ENCODE results near the gene FOXL2.
"Not testable (repeated sequence)": the region's sequence is repeated elsewhere in the genome, so short reads cannot be mapped to it uniquely, and the experiment has no call there.

FOXL2 gene

DNA sequence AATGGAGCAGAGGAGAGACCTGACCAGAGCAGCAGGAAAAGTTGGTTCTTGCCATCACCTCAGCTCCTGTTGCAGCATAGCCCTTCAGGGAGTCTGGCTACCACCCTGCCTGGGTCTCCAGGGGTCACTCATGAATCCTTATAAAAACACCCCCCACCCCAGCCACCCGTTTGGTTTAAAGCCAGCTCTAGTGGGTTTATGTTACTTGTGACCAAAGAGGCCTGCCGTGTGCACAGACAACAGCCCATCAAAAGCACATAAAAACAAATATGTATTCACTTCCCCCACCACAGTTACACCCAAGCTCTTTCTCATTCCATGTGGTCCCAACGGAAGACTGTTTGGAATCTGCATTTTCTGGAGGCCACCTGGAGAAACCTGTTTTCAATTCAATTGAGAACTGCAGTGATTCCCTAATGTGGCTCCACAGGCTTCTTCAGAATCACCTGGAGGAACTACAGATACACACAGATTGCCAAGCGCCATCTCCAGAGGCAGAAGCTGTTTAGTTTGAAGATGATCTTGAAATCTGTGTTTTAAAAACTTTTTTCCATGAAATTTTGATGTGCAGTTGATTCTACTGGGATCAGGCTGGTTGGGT is 13.8 kb downstream of the FOXL2 start:
- Mint-ChIP-seq H3K9me3 (no peaks in the 10 kb centered on the region), H3K4me1 (peaks cover 6% of the 10 kb centered on the region), H3K4me3 (no peak overlapping the region), H3K27me3 (ENCODE audit: low read depth, poor library complexity) (peaks cover 77% of the 10 kb centered on the region), H3K27ac (no peak overlapping the region), H3K36me3 (ENCODE audit: low read depth) (no peaks in the 10 kb centered on the region)
- TF ChIP-seq, protein P1, sequence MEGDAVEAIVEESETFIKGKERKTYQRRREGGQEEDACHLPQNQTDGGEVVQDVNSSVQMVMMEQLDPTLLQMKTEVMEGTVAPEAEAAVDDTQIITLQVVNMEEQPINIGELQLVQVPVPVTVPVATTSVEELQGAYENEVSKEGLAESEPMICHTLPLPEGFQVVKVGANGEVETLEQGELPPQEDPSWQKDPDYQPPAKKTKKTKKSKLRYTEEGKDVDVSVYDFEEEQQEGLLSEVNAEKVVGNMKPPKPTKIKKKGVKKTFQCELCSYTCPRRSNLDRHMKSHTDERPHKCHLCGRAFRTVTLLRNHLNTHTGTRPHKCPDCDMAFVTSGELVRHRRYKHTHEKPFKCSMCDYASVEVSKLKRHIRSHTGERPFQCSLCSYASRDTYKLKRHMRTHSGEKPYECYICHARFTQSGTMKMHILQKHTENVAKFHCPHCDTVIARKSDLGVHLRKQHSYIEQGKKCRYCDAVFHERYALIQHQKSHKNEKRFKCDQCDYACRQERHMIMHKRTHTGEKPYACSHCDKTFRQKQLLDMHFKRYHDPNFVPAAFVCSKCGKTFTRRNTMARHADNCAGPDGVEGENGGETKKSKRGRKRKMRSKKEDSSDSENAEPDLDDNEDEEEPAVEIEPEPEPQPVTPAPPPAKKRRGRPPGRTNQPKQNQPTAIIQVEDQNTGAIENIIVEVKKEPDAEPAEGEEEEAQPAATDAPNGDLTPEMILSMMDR (IDR thresholded peaks at IDR 0.05) = no peak
- DNase-seq = no peak

DNA sequence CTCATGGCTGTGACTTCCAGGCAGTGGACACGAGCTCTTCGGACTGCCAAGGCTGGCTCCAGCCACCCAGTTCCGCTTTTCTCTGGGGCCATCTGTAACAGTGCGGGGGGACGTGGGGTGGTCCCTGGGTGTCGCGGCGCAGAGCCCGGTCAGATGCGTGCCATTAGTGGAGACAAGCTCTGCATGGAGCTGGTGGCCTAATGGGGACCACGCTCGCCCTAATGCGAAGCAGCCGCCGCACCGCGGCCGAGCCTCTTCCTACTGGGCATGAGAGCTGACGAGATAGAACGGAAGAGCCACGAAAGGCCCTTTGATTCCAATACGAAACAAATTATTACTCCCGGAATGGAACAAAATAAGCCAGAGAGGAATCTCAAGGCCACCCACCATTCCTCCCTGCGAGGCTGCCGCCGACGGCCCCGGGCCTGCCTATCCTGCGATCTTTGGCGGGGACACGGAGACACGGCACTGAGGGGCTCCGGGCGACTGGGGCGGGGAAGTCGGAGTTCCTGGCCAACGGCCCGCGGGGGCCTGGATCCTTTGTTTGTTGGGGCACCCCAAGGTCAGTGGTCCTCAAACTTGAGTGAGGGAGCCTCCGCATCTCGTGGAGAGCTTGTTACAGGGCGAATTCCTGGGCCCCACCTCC is 18.1 kb downstream of the FOXL2 start:
- no peaks in the 10 kb centered on the region for H3K36me3 Mint-ChIP-seq (ENCODE audit: low read depth)
- H3K9me3 Mint-ChIP-seq = no peaks in the 10 kb centered on the region
- no peak overlapping the region for H3K4me3 Mint-ChIP-seq
- H3K4me1 Mint-ChIP-seq = no peaks in the 10 kb centered on the region
- no peak overlapping the region for H3K27ac Mint-ChIP-seq
- TF ChIP-seq, protein P1 (IDR thresholded peaks at IDR 0.05) = no peak
- H3K27me3 Mint-ChIP-seq (ENCODE audit: low read depth, poor library complexity) = peaks cover 48% of the 10 kb centered on the region
- DNase-seq = no peak

DNA sequence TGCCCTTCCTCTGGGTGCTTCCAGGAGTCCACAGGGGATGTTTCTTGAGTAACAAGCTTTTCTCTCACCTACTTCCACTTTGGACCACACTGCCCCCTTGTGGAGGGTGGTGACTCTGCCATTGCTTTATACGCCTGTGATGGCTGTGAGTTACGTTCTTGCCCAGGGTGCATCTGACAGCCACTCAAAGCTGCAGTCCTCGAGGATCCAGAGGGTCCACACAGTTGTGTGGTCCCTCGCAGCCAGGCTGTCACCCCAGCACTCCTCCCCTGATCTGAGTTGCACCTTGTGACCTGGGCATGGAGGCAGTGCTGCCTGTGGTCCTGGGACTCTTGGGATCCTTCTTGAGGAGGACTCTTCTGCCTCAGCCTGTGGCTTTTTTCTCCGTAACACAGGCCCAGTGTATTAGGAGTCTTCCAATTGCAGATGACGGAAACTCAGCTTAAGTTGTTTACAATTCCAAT is 23.4 kb downstream of the FOXL2 start:
- no peaks in the 10 kb centered on the region for H3K4me1 Mint-ChIP-seq
- TF ChIP-seq, protein P1 (IDR thresholded peaks at IDR 0.05) = peak; percentile 89
- H3K27ac Mint-ChIP-seq = no peak overlapping the region
- peak; percentile 90 for DNase-seq
- H3K36me3 Mint-ChIP-seq (ENCODE audit: low read depth) = no peaks in the 10 kb centered on the region
- H3K9me3 Mint-ChIP-seq = no peaks in the 10 kb centered on the region
- H3K4me3 Mint-ChIP-seq = no peak overlapping the region
- H3K27me3 Mint-ChIP-seq (ENCODE audit: low read depth, poor library complexity) = peaks cover 18% of the 10 kb centered on the region

DNA sequence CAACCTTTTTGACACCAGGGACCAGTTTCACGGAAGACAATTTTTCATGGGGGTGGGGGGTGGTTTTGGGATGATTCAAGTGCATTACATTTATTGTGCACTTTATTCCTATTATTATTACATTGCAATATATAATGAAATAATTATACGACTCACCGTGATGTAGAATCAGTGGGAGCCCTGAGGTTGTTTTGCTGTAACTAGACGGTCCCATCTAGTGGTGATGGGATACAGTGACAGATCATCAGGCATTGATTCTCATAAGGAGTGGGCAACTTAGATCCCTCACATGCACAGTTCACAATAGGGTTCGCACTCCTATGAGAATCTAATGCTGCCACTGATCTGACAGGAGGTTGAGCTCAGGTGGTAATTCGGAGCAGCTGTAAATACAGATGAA is 24.5 kb downstream of the FOXL2 start:
- not testable (repeated sequence) for H3K27ac Mint-ChIP-seq; H3K4me3 Mint-ChIP-seq; H3K4me1 Mint-ChIP-seq; H3K9me3 Mint-ChIP-seq; DNase-seq; H3K36me3 Mint-ChIP-seq (ENCODE audit: low read depth)
- peaks cover 27% of the 10 kb centered on the region for H3K27me3 Mint-ChIP-seq (ENCODE audit: low read depth, poor library complexity)

DNA sequence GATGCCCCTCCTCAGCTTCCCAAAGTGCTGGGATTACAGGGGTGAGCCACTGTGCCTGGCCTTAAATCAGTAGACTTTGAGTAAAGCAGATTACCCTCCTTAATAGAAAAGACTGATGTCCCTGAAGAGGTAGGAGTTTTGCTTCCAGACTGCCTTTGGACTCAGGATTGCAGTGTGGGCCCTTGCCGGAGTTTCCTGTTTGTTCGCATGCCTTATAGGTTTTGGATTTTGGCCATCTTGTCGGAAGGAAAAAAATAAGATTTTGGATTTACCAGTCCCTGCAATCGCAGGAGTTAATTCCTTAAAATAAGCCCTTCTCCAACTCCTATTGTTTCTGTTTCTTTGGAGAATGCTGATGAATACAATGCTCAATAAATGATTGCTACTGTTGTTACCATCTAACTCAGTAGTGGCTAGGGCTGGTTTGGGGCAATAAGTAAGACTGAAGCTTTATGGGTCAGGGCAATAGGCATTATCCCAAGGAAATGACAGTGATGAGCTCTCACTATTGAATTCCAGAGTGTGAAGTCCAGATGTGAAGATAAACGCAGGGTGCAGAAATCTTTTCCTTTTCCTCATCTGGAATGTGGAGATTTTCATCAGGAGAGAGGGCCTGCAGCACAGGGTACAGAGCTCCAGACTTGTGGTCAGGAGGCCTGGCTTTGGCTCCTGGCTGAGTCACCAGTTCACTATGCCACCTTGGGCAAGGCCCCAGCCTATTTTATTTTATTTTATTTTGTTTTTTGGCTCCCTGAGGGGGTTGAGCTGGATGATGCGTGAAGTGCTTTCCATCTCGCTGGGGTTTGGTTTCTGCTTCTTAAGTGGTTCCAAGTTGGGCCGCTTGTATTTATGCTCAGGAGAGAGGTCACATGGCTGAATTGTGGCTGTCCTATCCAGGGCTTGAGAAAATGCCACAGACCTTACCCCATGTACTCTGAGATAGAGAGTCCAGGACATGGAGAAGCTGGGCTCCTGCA is 25.3 kb downstream of the FOXL2 start:
- DNase-seq = no peak
- peaks cover 31% of the 10 kb centered on the region for H3K27me3 Mint-ChIP-seq (ENCODE audit: low read depth, poor library complexity)
- no peak overlapping the region for H3K27ac Mint-ChIP-seq
- TF ChIP-seq, protein P1 (IDR thresholded peaks at IDR 0.05) = no peak
- H3K9me3 Mint-ChIP-seq = no peaks in the 10 kb centered on the region
- no peaks in the 10 kb centered on the region for H3K4me1 Mint-ChIP-seq
- H3K36me3 Mint-ChIP-seq (ENCODE audit: low read depth) = no peaks in the 10 kb centered on the region
- H3K4me3 Mint-ChIP-seq = no peak overlapping the region

DNA sequence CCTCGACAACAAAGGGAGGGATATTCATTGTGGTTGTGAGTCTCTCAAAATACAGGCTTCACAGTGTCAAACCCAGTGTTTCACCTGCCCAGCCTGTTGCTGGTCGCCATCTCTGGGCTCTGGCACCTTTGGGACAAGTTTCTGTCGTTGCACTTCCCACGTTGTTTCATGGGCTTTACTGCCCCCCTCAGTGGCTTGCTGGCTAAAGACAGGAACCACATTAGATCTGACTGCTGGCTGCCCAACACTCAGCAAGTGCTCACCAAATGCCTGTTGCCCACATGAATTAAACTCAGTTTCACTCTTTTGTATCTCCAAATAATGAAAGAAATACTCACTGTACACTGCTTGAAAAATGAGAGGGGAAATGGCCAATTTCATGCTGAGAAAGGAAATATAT is 27.6 kb downstream of the FOXL2 start:
- H3K36me3 Mint-ChIP-seq (ENCODE audit: low read depth) = no peaks in the 10 kb centered on the region
- DNase-seq = no peak
- H3K9me3 Mint-ChIP-seq = no peaks in the 10 kb centered on the region
- H3K27ac Mint-ChIP-seq = no peak overlapping the region
- peaks cover 35% of the 10 kb centered on the region for H3K27me3 Mint-ChIP-seq (ENCODE audit: low read depth, poor library complexity)
- H3K4me3 Mint-ChIP-seq = no peak overlapping the region
- TF ChIP-seq, protein P1 (IDR thresholded peaks at IDR 0.05) = no peak
- peaks cover 5% of the 10 kb centered on the region for H3K4me1 Mint-ChIP-seq

Data from nephron progenitor cell (in vitro differentiated cells).